ENCODE measurements around the gene CRLF1. TPM values are rescaled to one million over a fixed set of nuclear protein-coding genes. Genes with fewer than 3 reads are reported as not detected.
A peak's percentile ranks its signal among the peaks of the same experiment; 100 is the strongest.

CRLF1 gene
- not detected for total RNA-seq

- no peaks in the 10 kb centered on the region for H3K9me3 Mint-ChIP-seq
- ATAC-seq (no peak), DNase-seq (ENCODE audit: low spot score in 2 of 2) (no peak)
- no peak within 1 kb of the TSS for H3K27ac Mint-ChIP-seq
- no peaks in the 10 kb centered on the region for H3K36me3 Mint-ChIP-seq
These were observed at the start of gene CRLF1 for GRCh38 chr19:18606281-18607225. CRLF1 (minus strand) TSS chr19:18606799; CDS start chr19:18606656, 143 bp downstream.

- Mint-ChIP-seq H3K27ac (peak overlapping the region in 1 of 2 donors; percentile 76), H3K36me3 (no peaks in the 10 kb centered on the region), H3K9me3 (peaks cover 0 to 4% of the 10 kb centered on the region in 2 donors)
- DNase-seq (ENCODE audit: low spot score in 2 of 2) (no peak), ATAC-seq (no peak)
These were observed 48.7 kb upstream of the CRLF1 start for GRCh38 chr19:18655173-18655844.

GRCh38 chr19:18654469-18654868, 47.9 kb upstream of the CRLF1 start:
- no peak for DNase-seq (ENCODE audit: low spot score in 2 of 2)
- H3K27ac Mint-ChIP-seq: peak overlapping the region in 1 of 2 donors; percentile 26
- ATAC-seq: no peak
- no peaks in the 10 kb centered on the region for H3K36me3 Mint-ChIP-seq
- peaks cover 0 to 4% of the 10 kb centered on the region in 2 donors for H3K9me3 Mint-ChIP-seq

GRCh38 chr19:18653853-18654252, 47.3 kb upstream of the CRLF1 start:
- Mint-ChIP-seq H3K9me3 (peaks cover 0 to 4% of the 10 kb centered on the region in 2 donors), H3K27ac (peak overlapping the region in 1 of 2 donors; percentile 26), H3K36me3 (no peaks in the 10 kb centered on the region)
- ATAC-seq (no peak), DNase-seq (ENCODE audit: low spot score in 2 of 2) (no peak)

GRCh38 chr19:18651733-18652132, 45.1 kb upstream of the CRLF1 start:
- DNase-seq (ENCODE audit: low spot score in 2 of 2): no peak
- Mint-ChIP-seq H3K9me3 (peaks cover 0 to 4% of the 10 kb centered on the region in 2 donors), H3K27ac (peak overlapping the region in 1 of 2 donors; percentile 47), H3K36me3 (no peaks in the 10 kb centered on the region)
- no peak for ATAC-seq

- Mint-ChIP-seq H3K9me3 (peaks cover 0 to 4% of the 10 kb centered on the region in 2 donors), H3K27ac (peak overlapping the region in 1 of 2 donors; percentile 47), H3K36me3 (no peaks in the 10 kb centered on the region)
- ATAC-seq (no peak), DNase-seq (ENCODE audit: low spot score in 2 of 2) (no peak)
These were observed 44.7 kb upstream of the CRLF1 start for GRCh38 chr19:18651300-18651699.

- H3K36me3 Mint-ChIP-seq: no peaks in the 10 kb centered on the region
- peaks cover 0 to 4% of the 10 kb centered on the region in 2 donors for H3K9me3 Mint-ChIP-seq
- H3K27ac Mint-ChIP-seq: no peak overlapping the region
- ATAC-seq (no peak), DNase-seq (ENCODE audit: low spot score in 2 of 2) (no peak)
These were observed 44.0 kb upstream of the CRLF1 start for GRCh38 chr19:18650468-18651041.

- Mint-ChIP-seq H3K36me3 (no peaks in the 10 kb centered on the region), H3K27ac (peak overlapping the region in 1 of 2 donors; percentile 65), H3K9me3 (peaks cover 0 to 4% of the 10 kb centered on the region in 2 donors)
- no peak for ATAC-seq
- DNase-seq (ENCODE audit: low spot score in 2 of 2): no peak
These were observed 43.4 kb upstream of the CRLF1 start for GRCh38 chr19:18650021-18650390.

- Mint-ChIP-seq H3K9me3 (peaks cover 0 to under 1% of the 10 kb centered on the region in 2 donors), H3K36me3 (no peaks in the 10 kb centered on the region), H3K27ac (peak overlapping the region in 1 of 2 donors; percentile 65)
- DNase-seq (ENCODE audit: low spot score in 2 of 2): no peak
- no peak for ATAC-seq
These were observed 42.9 kb upstream of the CRLF1 start for GRCh38 chr19:18649371-18650020.

- DNase-seq (ENCODE audit: low spot score in 2 of 2): no peak
- H3K9me3 Mint-ChIP-seq: no peaks in the 10 kb centered on the region
- H3K36me3 Mint-ChIP-seq: no peaks in the 10 kb centered on the region
- no peak for ATAC-seq
- no peak overlapping the region for H3K27ac Mint-ChIP-seq
These were observed 42.3 kb upstream of the CRLF1 start for GRCh38 chr19:18648973-18649315.

GRCh38 chr19:18647807-18648206, 41.2 kb upstream of the CRLF1 start:
- H3K9me3 Mint-ChIP-seq: no peaks in the 10 kb centered on the region
- no peak overlapping the region for H3K27ac Mint-ChIP-seq
- no peaks in the 10 kb centered on the region for H3K36me3 Mint-ChIP-seq

GRCh38 chr19:18647371-18647767, 40.8 kb upstream of the CRLF1 start:
- no peaks in the 10 kb centered on the region for H3K9me3 Mint-ChIP-seq
- DNase-seq (ENCODE audit: low spot score in 2 of 2) (no peak), ATAC-seq (no peak)
- H3K27ac Mint-ChIP-seq: peak overlapping the region in 1 of 2 donors; percentile 19
- no peaks in the 10 kb centered on the region for H3K36me3 Mint-ChIP-seq

More at GRCh38 chr19:18647807-18648206, 41.2 kb upstream of the CRLF1 start:
- DNase-seq (ENCODE audit: low spot score in 2 of 2) (no peak), ATAC-seq (no peak)

- ATAC-seq (no peak), DNase-seq (ENCODE audit: low spot score in 2 of 2) (no peak)
- H3K36me3 Mint-ChIP-seq: no peaks in the 10 kb centered on the region
- H3K27ac Mint-ChIP-seq: no peak overlapping the region
- H3K9me3 Mint-ChIP-seq: no peaks in the 10 kb centered on the region
These were observed 40.2 kb upstream of the CRLF1 start for GRCh38 chr19:18646535-18647370.

- no peak for ATAC-seq
- H3K36me3 Mint-ChIP-seq: no peaks in the 10 kb centered on the region
- no peak overlapping the region for H3K27ac Mint-ChIP-seq
- DNase-seq (ENCODE audit: low spot score in 2 of 2): no peak
- H3K9me3 Mint-ChIP-seq: no peaks in the 10 kb centered on the region
These were observed 38.5 kb upstream of the CRLF1 start for GRCh38 chr19:18645035-18645511.

GRCh38 chr19:18644196-18645034, 37.8 kb upstream of the CRLF1 start:
- Mint-ChIP-seq H3K27ac (no peak overlapping the region), H3K9me3 (no peaks in the 10 kb centered on the region), H3K36me3 (no peaks in the 10 kb centered on the region)
- ATAC-seq (peak in 1 of 2 donors; percentile 64), DNase-seq (ENCODE audit: low spot score in 2 of 2) (no peak)

All from activated naive CD4-positive, alpha-beta T cell treated with anti-CD3 and anti-CD28 coated beads, Interleukin-2, amount 50 U/mL, for 72 hours (primary cell).